ENCODE results near the gene UBE2G1.
"Not testable (repeated sequence)": the region's sequence is repeated elsewhere in the genome, so short reads cannot be mapped to it uniquely, and the experiment has no call there.

The UBE2G1 gene

GRCh38 chr17:4366327-4367063, at the start of gene UBE2G1:
UBE2G1 (minus strand) TSS chr17:4366675; CDS start chr17:4366316, 359 bp downstream.
- peak; percentile 99 to 100 for DNase-seq

GRCh38 chr17:4412933-4413831, 46.7 kb upstream of the UBE2G1 start:
- DNase-seq: peak; percentile 85 to 88

DNA sequence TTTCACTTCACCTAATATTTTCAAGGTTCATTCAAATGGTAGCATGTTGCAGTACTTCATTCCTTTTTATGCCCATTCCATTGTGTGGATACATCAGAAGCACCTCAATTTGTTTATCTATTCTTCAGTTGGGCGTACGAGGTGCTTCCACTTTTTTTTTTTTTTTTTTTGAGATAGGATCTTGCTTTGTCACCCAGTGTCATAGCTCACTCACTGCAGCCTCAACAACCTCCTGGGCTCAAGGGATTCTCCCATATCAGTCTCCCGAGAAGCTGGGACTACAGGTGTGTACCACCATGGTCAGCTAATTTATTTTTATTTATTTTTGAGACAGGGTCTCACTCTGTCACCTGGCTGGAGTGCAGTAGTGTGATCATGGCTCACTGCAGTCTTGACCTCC, 44.7 kb upstream of the UBE2G1 start:
- DNase-seq: no peak

DNA sequence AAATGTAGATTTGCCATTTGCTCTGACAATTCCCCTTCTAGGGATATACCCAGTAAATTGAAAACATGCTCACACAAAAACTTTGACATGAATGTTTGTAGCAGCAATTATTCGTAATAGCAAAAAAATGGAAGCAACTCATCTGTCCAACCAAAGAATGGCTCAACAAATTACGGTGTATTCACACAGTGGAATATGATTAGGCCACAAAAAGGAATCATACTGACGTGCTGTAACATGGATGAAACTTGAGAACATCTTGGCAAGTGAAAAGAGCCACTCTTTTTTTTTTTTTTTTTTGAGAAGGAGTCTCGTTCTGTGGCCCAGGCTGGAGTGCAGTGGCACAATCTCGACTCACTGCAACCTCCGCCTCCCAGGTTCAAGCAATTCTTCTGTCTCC, 43.2 kb upstream of the UBE2G1 start:
- no peak for DNase-seq

GRCh38 chr17:4407851-4408250, 41.4 kb upstream of the UBE2G1 start:
- no peak for DNase-seq

GRCh38 chr17:4407216-4407615, 40.7 kb upstream of the UBE2G1 start:
- DNase-seq: no peak

DNA sequence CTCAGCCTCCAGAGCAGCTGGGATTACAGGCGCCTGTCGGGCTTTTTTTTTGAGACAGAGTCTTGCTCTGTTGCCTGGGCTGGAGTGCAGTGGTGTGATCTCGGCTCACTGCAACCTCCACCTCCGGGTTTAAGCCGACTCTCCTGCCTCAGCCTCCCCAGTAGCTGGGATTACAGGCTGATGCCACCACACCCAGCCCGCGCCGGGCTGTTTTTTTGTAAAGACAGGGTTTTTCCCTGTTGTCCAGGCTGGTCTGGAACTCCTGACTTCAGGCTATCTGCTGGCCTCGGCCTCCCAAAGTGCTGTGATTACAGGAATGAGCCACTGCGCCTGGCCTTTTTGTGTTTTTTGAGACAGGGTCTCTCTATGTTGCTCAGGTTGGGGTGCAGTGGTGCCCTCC, 39.9 kb upstream of the UBE2G1 start:
- no peak for DNase-seq

DNA sequence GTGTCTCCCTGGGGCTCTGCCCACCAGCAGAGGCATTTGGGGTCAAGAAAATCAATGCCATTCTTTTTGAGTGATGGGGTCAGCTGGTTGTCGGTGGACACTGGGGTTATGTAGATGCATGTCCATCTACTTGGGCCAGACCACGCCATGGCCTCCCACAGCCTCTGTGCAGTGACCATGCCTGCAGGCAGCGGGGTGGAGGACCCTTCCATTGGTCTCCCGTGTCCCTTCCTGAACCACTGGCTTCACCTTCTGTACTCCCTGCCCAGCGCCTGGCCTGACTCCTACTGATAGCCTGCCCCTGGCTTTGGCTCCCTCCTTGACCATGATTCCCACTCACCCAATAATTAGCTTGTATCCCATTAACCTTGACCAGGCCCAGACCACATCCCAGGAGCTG, 39.2 kb upstream of the UBE2G1 start:
- no peak for DNase-seq

- no peak for DNase-seq
These were observed 38.7 kb upstream of the UBE2G1 start for GRCh38 chr17:4405038-4405669.

DNA sequence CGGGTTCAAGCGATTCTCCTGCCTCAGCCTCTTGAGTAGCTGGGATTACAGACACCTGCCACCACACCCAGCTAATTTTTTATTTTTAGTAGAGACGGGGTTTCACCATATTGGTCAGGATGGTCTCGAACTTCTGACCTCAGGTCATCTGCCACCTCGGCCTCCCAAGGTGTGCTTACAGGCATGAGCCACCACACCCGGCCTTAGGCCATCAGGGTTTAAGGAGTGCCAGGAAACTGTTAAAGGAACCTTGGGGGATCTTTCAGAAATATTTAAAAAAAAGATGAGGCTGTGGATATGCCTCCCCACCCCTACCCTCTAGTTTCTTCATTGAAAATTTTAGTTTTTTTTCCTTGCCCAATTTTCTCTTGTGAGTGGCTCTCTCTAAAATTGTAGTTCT, 31.4 kb upstream of the UBE2G1 start:
- DNase-seq: no peak

GRCh38 chr17:4395111-4395478, 28.6 kb upstream of the UBE2G1 start:
- no peak for DNase-seq

DNA sequence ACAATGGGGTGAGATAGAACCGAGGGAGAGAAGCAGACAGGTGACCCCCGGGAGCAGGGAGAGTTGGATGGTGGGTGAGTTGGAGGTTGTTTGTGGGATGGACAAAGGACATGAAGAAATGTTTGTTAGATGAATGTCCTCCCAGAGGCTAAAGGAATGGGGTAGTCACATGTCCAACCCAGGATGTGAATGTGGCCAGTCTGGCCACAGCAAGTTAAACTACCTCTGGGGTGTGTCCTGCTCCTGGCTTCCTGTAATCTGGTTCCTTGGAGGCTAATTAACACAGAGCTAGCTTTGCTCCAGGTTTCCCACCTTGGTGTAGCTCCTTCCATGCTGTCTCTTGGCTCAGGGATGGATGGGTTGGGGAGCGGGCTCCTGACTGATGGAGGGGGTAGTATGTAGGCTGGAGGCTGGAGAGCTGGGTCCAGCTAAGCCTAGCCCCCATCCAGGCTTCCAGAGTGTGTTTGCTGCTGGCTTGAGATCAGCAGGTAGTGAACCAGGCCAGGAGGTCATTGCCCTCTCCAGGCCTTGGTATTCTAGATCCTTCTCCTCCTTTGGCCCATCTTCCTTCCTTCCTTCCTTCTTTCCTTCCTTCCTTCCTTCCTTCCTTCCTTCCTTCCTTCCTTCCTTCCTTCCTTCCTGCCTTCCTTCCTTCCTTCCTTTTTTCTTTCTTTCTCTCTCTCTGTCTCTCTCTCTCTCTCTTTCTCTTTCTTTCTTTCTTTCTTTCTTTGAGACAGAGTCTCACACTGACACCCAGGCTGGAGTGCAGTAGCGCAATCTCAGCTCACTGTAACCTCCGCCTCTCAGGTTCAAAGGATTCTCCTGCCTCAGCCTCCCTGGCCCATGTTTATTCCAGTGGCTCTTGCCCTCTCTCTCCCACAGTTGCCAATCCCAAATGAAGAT, 28.0 kb upstream of the UBE2G1 start:
- DNase-seq: no peak

GRCh38 chr17:4393806-4394205, 27.3 kb upstream of the UBE2G1 start:
- DNase-seq: no peak

GRCh38 chr17:4389079-4389478, 22.6 kb upstream of the UBE2G1 start:
- DNase-seq: no peak

GRCh38 chr17:4387137-4387536, 20.7 kb upstream of the UBE2G1 start:
- DNase-seq: no peak

DNA sequence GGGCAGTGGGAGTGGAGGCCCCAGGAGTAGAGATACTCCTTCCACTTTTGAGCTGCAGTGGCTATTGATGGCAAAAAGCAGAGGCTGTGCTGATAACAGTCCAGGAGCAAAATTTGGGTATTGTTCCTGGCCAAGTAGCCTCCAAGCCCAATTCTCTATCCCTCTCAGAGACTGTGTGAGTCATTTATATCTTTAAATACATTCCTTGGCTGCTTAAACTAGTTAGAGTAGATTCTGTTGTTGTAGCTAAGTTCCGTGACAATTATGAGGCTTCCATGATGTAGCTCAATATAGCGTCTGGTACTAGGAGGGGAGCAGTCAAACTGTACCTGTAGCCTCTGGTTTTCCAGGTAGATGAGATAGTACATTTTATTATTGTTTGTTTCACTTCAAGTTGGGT, 19.9 kb upstream of the UBE2G1 start:
- no peak for DNase-seq

- no peak for DNase-seq
These were observed 15.5 kb upstream of the UBE2G1 start for GRCh38 chr17:4381690-4382671.

DNA sequence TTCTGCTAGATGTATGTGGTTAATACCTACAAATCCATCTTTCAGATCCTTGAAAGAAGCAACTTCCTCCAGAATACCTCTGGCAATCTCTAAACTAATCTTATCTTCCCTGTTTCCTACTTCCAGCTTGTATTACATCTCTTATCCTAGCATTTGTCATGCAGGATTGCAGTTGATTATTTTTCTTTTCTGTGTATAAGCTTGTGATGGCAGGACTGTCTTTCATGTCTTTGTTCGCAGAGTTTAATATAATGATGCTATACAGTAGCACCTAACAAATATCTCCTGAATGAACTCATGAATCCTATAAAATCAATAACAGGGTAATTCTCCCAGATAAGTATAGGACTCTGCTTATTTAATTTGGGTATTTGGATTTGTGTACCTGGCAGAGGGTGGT, 12.2 kb upstream of the UBE2G1 start:
- no peak for DNase-seq

- not testable (repeated sequence) for DNase-seq
These were observed 10.8 kb upstream of the UBE2G1 start for GRCh38 chr17:4377247-4377646.

GRCh38 chr17:4375796-4376440, 9.4 kb upstream of the UBE2G1 start:
- DNase-seq: not testable (repeated sequence)
